GM12878 (cell line): Measurements from ENCODE around the gene NSG1. TPM values are rescaled to one million over a fixed set of nuclear protein-coding genes. Genes with fewer than 3 reads are reported as not detected.

Experiments
- ATAC-seq: fragments of 200-7000 bp; cut with Tn5 transposase; 3 replicates; pipeline ENCODE4 v1.9.1; 2020; ENCODE audit warnings: mild to moderate bottlenecking, moderate library complexity
- BruUV-seq: library from RNA; stranded (reverse); fragments of 400-500 nt; replicated peaks from 2 replicates; lab custom pipeline; 2021; lab: Mats Ljungman, UMichigan
- CTCF ChIA-PET: fragments of 300-600 bp; sonication (Branson Sonifier 250); formaldehyde crosslinking; extraction: SDS; loops from one replicate; lab custom pipeline; 2021; ENCODE audit warnings: inconsistent platforms; lab: Yijun Ruan, JAX
- POLR2A ChIA-PET: fragments of 350-600 bp; formaldehyde crosslinking; extraction: SDS; loops from one replicate; lab custom pipeline; 2021; ENCODE audit warnings: inconsistent platforms; lab: Charles Lee
- RAD21 ChIA-PET: fragments of 300-600 bp; sonication (Branson Sonifier 250); formaldehyde crosslinking; loops from one replicate; lab custom pipeline; 2023; ENCODE audit warnings: antibody characterized with exemption; ENCODE audit not compliant: unreplicated experiment; lab: Charles Lee
- SMC1A ChIA-PET: fragments of 300-600 bp; sonication (Branson Sonifier 250); formaldehyde crosslinking; loops from one replicate; lab custom pipeline; 2023; ENCODE audit not compliant: unreplicated experiment, uncharacterized antibody; lab: Charles Lee
- DNase-seq: peaks from one replicate; pipeline ENCODE4 v3.0.0-alpha.2; 2011; ENCODE audit warnings: low read depth, low spot score
- FAIRE-seq: peaks from 3 replicates; lab custom pipeline; 2011; peaks lifted over from hg19 to GRCh38; lab: Jason Lieb, UNC
- H2AFZ ChIP-seq: 2 replicates; pipeline ENCODE4 v1.6.0; 2011; ENCODE audit warnings: low read depth, low read length, control low read depth; ENCODE audit not compliant: control insufficient read depth
- H3K27ac ChIP-seq: 2 replicates; pipeline ENCODE4 v1.5.1; 2011; ENCODE audit warnings: control low read depth; ENCODE audit not compliant: control insufficient read depth, insufficient read depth
- H3K27me3 ChIP-seq, 2 experiments: replicated peaks in 1 of 2; 2 replicates each; pipeline versions ENCODE4 v1.6.0 to v1.6.1; 2011; ENCODE audit warnings: low read length in 1 of 2; ENCODE audit not compliant: control insufficient read depth in 2 of 2, insufficient read depth in 2 of 2
- H3K36me3 ChIP-seq, 2 experiments: 2 replicates each; pipeline ENCODE4 v1.5.1; 2011; ENCODE audit warnings: low read length in 1 of 2; ENCODE audit not compliant: control insufficient read depth in 2 of 2, insufficient read depth in 2 of 2
- H3K4me1 ChIP-seq: 2 replicates; pipeline ENCODE4 v1.6.1; 2011; ENCODE audit warnings: mild to moderate bottlenecking, low read length, moderate library complexity, mixed read lengths; ENCODE audit not compliant: control insufficient read depth, insufficient read depth
- H3K4me2 ChIP-seq: 2 replicates; pipeline ENCODE4 v1.6.0; 2011; ENCODE audit warnings: control low read depth; ENCODE audit not compliant: control insufficient read depth, insufficient read depth
- H3K4me3 ChIP-seq: fragments of 200-600 bp; sonication (generic); 2 replicates; pipeline ENCODE4 v1.5.1; 2016
- H3K79me2 ChIP-seq: 2 replicates; pipeline ENCODE4 v1.6.0; 2011; ENCODE audit warnings: low read length; ENCODE audit not compliant: control insufficient read depth, insufficient read depth
- H3K9ac ChIP-seq: 2 replicates; pipeline ENCODE4 v1.8.0; 2011; ENCODE audit warnings: low read length, control low read depth, mixed read lengths; ENCODE audit not compliant: control insufficient read depth, insufficient read depth
- H3K9me3 ChIP-seq: replicated peaks from 3 replicates; pipeline ENCODE4 v1.5.1; 2011; ENCODE audit warnings: mild to moderate bottlenecking, low read length; ENCODE audit not compliant: control insufficient read depth, insufficient read depth
- H4K20me1 ChIP-seq: 2 replicates; pipeline ENCODE4 v1.6.0; 2011; ENCODE audit not compliant: control insufficient read depth, insufficient read depth
- BACH1 ChIP-seq: fragments of 450-650 bp; IDR thresholded peaks from 2 replicates; pipeline ENCODE4 v1.6.1; 2017; ENCODE audit warnings: mild to moderate bottlenecking, borderline replicate concordance
- BCL3 ChIP-seq: IDR thresholded peaks from 2 replicates; pipeline ENCODE4 v1.6.1; 2011; ENCODE audit warnings: borderline replicate concordance, low read depth, mild to moderate bottlenecking, moderate library complexity, low read length; ENCODE audit not compliant: insufficient read depth, poor library complexity, severe bottlenecking
- BCLAF1 ChIP-seq: fragments of 450-650 bp; IDR thresholded peaks from 2 replicates; pipeline ENCODE4 v1.6.1; 2017; ENCODE audit warnings: antibody characterized with exemption, mild to moderate bottlenecking, moderate library complexity
- BRCA1 ChIP-seq: IDR thresholded peaks from 2 replicates; pipeline ENCODE4 v1.6.1; 2011; ENCODE audit warnings: low read depth, low read length, improper control_type of control experiment
- CHD4 ChIP-seq: fragments of 200-600 bp; sonication (generic); IDR thresholded peaks from 2 replicates; pipeline ENCODE4 v1.6.1; 2016; ENCODE audit warnings: mild to moderate bottlenecking
- HCFC1 ChIP-seq: fragments of 150-350 bp; IDR thresholded peaks from 2 replicates; pipeline ENCODE4 v1.6.1; 2014; ENCODE audit warnings: low read length
- HDAC6 ChIP-seq: fragments of 200-600 bp; sonication (generic); IDR thresholded peaks from one replicate; pipeline ENCODE4 v1.8.0; 2017; ENCODE audit warnings: antibody characterized with exemption; ENCODE audit not compliant: unreplicated experiment
- JUND ChIP-seq: IDR thresholded peaks from 2 replicates; pipeline ENCODE4 v1.6.1; 2012; ENCODE audit warnings: low read depth, mild to moderate bottlenecking, low read length, improper control_type of control experiment, moderate library complexity
- LARP7 ChIP-seq: fragments of 450-650 bp; IDR thresholded peaks from 2 replicates; pipeline ENCODE4 v1.6.1; 2017; ENCODE audit warnings: mild to moderate bottlenecking
- MYC ChIP-seq: IDR thresholded peaks from 2 replicates; pipeline ENCODE4 v1.6.1; 2011; ENCODE audit warnings: mild to moderate bottlenecking, low read length, moderate library complexity, inconsistent platforms; ENCODE audit not compliant: insufficient read depth, insufficient replicate concordance, insufficient read length, severe bottlenecking
- NFXL1 ChIP-seq: fragments of 450-650 bp; IDR thresholded peaks from 2 replicates; pipeline ENCODE4 v1.6.1; 2017; ENCODE audit warnings: antibody characterized with exemption, mild to moderate bottlenecking, borderline replicate concordance
- NFYB ChIP-seq: IDR thresholded peaks from 2 replicates; pipeline ENCODE4 v1.6.1; 2011; ENCODE audit warnings: low read depth, mild to moderate bottlenecking, low read length, improper control_type of control experiment, moderate library complexity; ENCODE audit not compliant: insufficient read depth
- PML ChIP-seq: IDR thresholded peaks from 2 replicates; pipeline ENCODE4 v1.6.1; 2012; ENCODE audit warnings: low read length, inconsistent platforms
- POLR2AphosphoS5 ChIP-seq: IDR thresholded peaks from 2 replicates; pipeline ENCODE4 v1.6.1; 2011; ENCODE audit warnings: mild to moderate bottlenecking, low read length, inconsistent platforms
- POU2F2 ChIP-seq: IDR thresholded peaks from 3 replicates; pipeline ENCODE4 v1.6.1; 2011; ENCODE audit warnings: low read depth, mild to moderate bottlenecking, low read length, borderline replicate concordance
- SMARCA5 ChIP-seq: fragments of 450-650 bp; IDR thresholded peaks from 2 replicates; pipeline ENCODE4 v1.6.1; 2017; ENCODE audit warnings: mild to moderate bottlenecking
- SMC3 ChIP-seq: IDR thresholded peaks from 2 replicates; pipeline ENCODE4 v1.6.1; 2011; ENCODE audit warnings: low read length, improper control_type of control experiment, borderline replicate concordance
- TARDBP ChIP-seq: IDR thresholded peaks from 2 replicates; pipeline ENCODE4 v1.6.1; 2016; ENCODE audit warnings: borderline replicate concordance
- WGBS: methylation state at CpG from one replicate; pipeline ENCODE4 v1.1.6; 2016; ENCODE audit warnings: low lambda C conversion rate; ENCODE audit not compliant: insufficient replicate concordance, insufficient coverage; ENCODE audit errors: missing lambda C conversion rate; 5-methylcytosine and 5-hydroxymethylcytosine counted together
- in situ Hi-C: fragments of 300-500 bp; cut with MboI; formaldehyde crosslinking; loops from 9 replicates; pipeline ENCODE4 v1.14.3; 2018; ENCODE audit warnings: mixed read lengths
- intact Hi-C: fragments of 100-400 bp; cut with micrococcal nuclease; formaldehyde crosslinking; loops from one replicate; pipeline ENCODE4 v1.14.2; 2022; ENCODE audit not compliant: unreplicated experiment
- polyA plus RNA-seq, 11 experiments: library from polyadenylated mRNA; depleted of rRNA in 4 of 11; unstranded in 6 of 11; stranded (reverse) in 5 of 11; fragments of >200 nt; fragmentation: Nextera tagmentation in 4 of 11; fragmentation: Illumina TruSeq in 1 of 11; extraction: Ambion mirVana in 4 of 11; extraction: Trizol in 1 of 11; gene quantifications; 1 replicate in 1 of 11; 2 replicates in 10 of 11; pipeline versions ENCODE4 v1.2.1 to v1.2.3, GENCODE V29; 2011 to 2016; ENCODE audit warnings: inconsistent platforms in 2 of 11, missing spikeins in 2 of 11, low read depth in 1 of 11
- total RNA-seq, 4 experiments: library from RNA; depleted of rRNA in 3 of 4; stranded (reverse); fragments of >200 nt in 3 of 4; fragmentation: Illumina TruSeq in 1 of 4; extraction: Trizol in 1 of 4; gene quantifications; 2 replicates each; pipeline versions ENCODE4 v1.2.1 to v1.2.3, GENCODE V29; 2013 to 2021
- TF ChIP-seq, protein P1 (sequence below): IDR thresholded peaks from 2 replicates; pipeline ENCODE4 v1.6.1; 2012; ENCODE audit warnings: low read depth, low read length, improper control_type of control experiment

NSG1 gene
- total and polyA plus RNA-seq, 10 of the 15 experiments (the other 5 are each of a cell fraction or from before 2014, with no cell fraction given): 0.03 to 0.19 (median 0.10) TPM; not detected in 5

GRCh38 chr4:4349867-4350266 is 37.0 kb upstream of the NSG1 start (continued):
- TF ChIP-seq BCLAF1 (no peak), MYC (no peak), PML (no peak), NFXL1 (no peak), BACH1 (no peak), HCFC1 (no peak), BRCA1 (no peak), TARDBP (no peak), CHD4 (no peak), LARP7 (no peak)
- TF ChIP-seq, protein P1, sequence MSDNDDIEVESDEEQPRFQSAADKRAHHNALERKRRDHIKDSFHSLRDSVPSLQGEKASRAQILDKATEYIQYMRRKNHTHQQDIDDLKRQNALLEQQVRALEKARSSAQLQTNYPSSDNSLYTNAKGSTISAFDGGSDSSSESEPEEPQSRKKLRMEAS: no peak

DNA sequence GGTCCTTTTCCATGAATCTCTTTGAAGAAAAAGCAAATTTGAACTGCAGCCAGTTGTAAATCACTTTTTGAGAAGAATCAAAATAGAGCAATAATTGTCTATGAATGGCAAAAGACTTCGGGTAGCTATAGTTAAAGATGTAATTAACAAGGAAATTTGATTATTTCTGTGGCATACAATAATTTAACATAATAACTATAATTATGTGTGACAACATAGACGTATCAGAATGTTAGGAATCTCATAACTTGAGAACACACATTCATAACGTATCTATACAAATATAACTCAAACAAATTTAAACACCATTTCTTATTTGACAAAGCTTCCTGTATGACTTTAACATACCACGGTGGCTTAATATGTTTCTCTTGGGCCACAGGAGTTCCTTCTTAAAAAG is 36.0 kb upstream of the NSG1 start:
- H3K27ac ChIP-seq: no peak overlapping the region
- ChIA-PET POLR2A (no interaction called here), CTCF (no interaction called here), RAD21 (no interaction called here), SMC1A (no interaction called here)
- peaks cover under 1% of the 10 kb centered on the region; the same call in 1 of the 2 replicates for H3K4me1 ChIP-seq
- ATAC-seq (no peak), FAIRE-seq (no peak), DNase-seq (no peak)
- H3K79me2 ChIP-seq: no peaks in the 10 kb centered on the region
- H3K36me3 ChIP-seq: no peaks in the 10 kb centered on the region
- H3K4me2 ChIP-seq: no peak overlapping the region
- H3K27me3 ChIP-seq: no peaks in the 10 kb centered on the region
- H2AFZ ChIP-seq: no peak overlapping the region
- H3K9me3 ChIP-seq: no peaks in the 10 kb centered on the region; the same call in 2 of the 3 replicates
- intact Hi-C loops: no loop called here
- TF ChIP-seq POLR2AphosphoS5: no peak
- no peak for TF ChIP-seq SMARCA5
- TF ChIP-seq JUND: no peak
- TF ChIP-seq HDAC6: no peak
- TF ChIP-seq BCL3: no peak
- TF ChIP-seq NFYB: no peak
- no peak for TF ChIP-seq POU2F2
- TF ChIP-seq SMC3: no peak
- WGBS: 13% methylated on average over 4 of the region's 4 CpGs
- H3K9ac ChIP-seq: no peak overlapping the region
- no peak overlapping the region for H3K4me3 ChIP-seq
- no peaks in the 10 kb centered on the region for H4K20me1 ChIP-seq
- in situ Hi-C loops: no loop called here
- no TSS peak for BruUV-seq
